Thyroid gland (tissue), 4 donors: ENCODE results near the gene GARS1.

ENCODE experiments used
- POLR2A ChIP-seq, 2 donors: fragments of 450-650 bp; IDR thresholded peaks; one replicate each; pipeline ENCODE4 v1.6.1; 2017; ENCODE audit warnings: antibody characterized with exemption in 2 of 2, mild to moderate bottlenecking in 2 of 2, moderate library complexity in 1 of 2
- TF ChIP-seq, protein P1 (sequence below), 6 experiments: fragments of 200-600 bp in 3 of 6; fragments of 450-650 bp in 3 of 6; sonication (generic) in 3 of 6; IDR thresholded peaks; one replicate each; pipeline ENCODE4 v1.5.1; 2016 to 2019; ENCODE audit warnings: antibody characterized with exemption in 6 of 6, mild to moderate bottlenecking in 2 of 6, inconsistent platforms in 1 of 6, moderate library complexity in 1 of 6

DNA sequence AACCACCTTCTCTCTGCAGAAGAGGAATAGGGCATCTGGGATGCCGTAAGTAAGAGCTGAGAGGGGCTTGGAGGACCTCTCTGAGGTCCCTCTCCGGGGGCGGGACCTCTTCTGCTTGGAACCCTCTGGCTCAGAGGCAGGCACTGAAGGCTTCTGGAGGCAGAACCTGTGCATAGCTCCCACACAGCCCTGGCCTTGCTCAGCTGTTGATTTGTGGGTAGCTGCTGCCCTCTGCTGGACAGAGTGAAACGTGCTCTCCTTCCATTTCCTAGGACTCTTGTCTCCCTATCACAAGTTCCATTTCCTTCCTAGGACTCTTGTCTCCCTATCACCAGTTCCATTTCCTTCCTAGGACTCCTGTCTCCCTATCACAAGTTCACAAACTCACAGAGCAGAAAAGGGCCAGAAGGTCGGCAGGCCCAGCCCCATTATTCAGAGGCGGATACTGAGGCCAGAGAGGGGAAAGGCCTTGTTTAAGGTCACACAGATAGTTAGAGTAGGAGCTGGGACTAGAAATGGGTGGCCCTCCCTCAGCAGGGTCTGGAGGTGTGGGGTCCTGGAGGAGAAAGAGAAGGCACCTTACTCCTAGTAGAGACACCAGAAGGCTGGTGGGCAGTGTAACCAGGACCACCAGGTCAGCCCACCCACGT, 30.3 kb upstream of the GARS1 start:
- TF ChIP-seq, protein P1, sequence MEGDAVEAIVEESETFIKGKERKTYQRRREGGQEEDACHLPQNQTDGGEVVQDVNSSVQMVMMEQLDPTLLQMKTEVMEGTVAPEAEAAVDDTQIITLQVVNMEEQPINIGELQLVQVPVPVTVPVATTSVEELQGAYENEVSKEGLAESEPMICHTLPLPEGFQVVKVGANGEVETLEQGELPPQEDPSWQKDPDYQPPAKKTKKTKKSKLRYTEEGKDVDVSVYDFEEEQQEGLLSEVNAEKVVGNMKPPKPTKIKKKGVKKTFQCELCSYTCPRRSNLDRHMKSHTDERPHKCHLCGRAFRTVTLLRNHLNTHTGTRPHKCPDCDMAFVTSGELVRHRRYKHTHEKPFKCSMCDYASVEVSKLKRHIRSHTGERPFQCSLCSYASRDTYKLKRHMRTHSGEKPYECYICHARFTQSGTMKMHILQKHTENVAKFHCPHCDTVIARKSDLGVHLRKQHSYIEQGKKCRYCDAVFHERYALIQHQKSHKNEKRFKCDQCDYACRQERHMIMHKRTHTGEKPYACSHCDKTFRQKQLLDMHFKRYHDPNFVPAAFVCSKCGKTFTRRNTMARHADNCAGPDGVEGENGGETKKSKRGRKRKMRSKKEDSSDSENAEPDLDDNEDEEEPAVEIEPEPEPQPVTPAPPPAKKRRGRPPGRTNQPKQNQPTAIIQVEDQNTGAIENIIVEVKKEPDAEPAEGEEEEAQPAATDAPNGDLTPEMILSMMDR (IDR thresholded peaks at IDR 0.05) = peak; percentile 65 to 95 (median 80)
- no peak for TF ChIP-seq POLR2A (IDR thresholded peaks at IDR 0.05)
